HepG2 (cell line): ENCODE results near the gene ATAD3C. TPM values are rescaled to one million over a fixed set of nuclear protein-coding genes. Genes with fewer than 3 reads are reported as not detected.
A peak's percentile ranks its signal among the peaks of the same experiment; 100 is the strongest.

ENCODE experiments used
- ATAC-seq: fragments of 200-7000 bp; cut with Tn5 transposase; 3 replicates; pipeline ENCODE4 v1.9.1; 2020; ENCODE audit warnings: mild to moderate bottlenecking, moderate library complexity
- BruUV-seq: library from RNA; stranded (reverse); fragments of 400-500 nt; replicated peaks from 2 replicates; lab custom pipeline; 2021; lab: Mats Ljungman, UMichigan
- CTCF ChIA-PET: fragments of 300-600 bp; formaldehyde crosslinking; extraction: SDS; loops from one replicate; lab custom pipeline; 2021; ENCODE audit warnings: low total read pairs, inconsistent platforms, low intra/inter-chr PET ratio; lab: Yijun Ruan, JAX
- POLR2A ChIA-PET: fragments of 350-600 bp; sonication (Branson Sonifier 250); formaldehyde crosslinking; loops from one replicate; lab custom pipeline; 2020; ENCODE audit warnings: antibody characterized with exemption, inconsistent platforms; lab: Yijun Ruan, JAX
- DNase-seq: peaks from one replicate; pipeline ENCODE4 v3.0.0-alpha.2; 2015; ENCODE audit warnings: low spot score
- FAIRE-seq: peaks from 3 replicates; lab custom pipeline; 2011; peaks lifted over from hg19 to GRCh38; lab: Jason Lieb, UNC
- H2AFZ ChIP-seq: one replicate; pipeline ENCODE4 v1.6.1; 2011; ENCODE audit warnings: low read length, inconsistent platforms
- H3K27ac ChIP-seq: fragments of 300-600 bp; 3 replicates; pipeline ENCODE4 v1.8.0; 2011; ENCODE audit warnings: mixed run types, mild to moderate bottlenecking, mixed read lengths, low read length, inconsistent platforms; ENCODE audit not compliant: insufficient read depth; ENCODE audit errors: extremely low read length
- H3K27me3 ChIP-seq, 2 experiments: fragments of 200-600 bp in 1 of 2; 2 replicates in 1 of 2; 3 replicates in 1 of 2; pipeline versions ENCODE4 v1.6.0 to v1.8.0; 2011; ENCODE audit warnings: low read length in 2 of 2, mild to moderate bottlenecking in 2 of 2, moderate library complexity in 2 of 2, inconsistent platforms in 1 of 2; ENCODE audit not compliant: insufficient read depth in 2 of 2, control insufficient read depth in 1 of 2
- H3K36me3 ChIP-seq, 2 experiments: fragments of 200-600 bp in 1 of 2; replicated peaks in 1 of 2; 2 replicates in 1 of 2; 3 replicates in 1 of 2; pipeline versions ENCODE4 v1.5.1 to v1.8.0; 2011; ENCODE audit warnings: low read length in 2 of 2, inconsistent platforms in 1 of 2; ENCODE audit not compliant: insufficient read depth in 2 of 2, control insufficient read depth in 1 of 2
- H3K4me1 ChIP-seq: 2 replicates; pipeline ENCODE4 v1.5.1; 2012; ENCODE audit warnings: low read length, inconsistent platforms; ENCODE audit not compliant: insufficient read depth
- H3K4me2 ChIP-seq: 2 replicates; pipeline ENCODE4 v1.6.0; 2011; ENCODE audit warnings: low read depth, low read length, inconsistent platforms
- H3K4me3 ChIP-seq, 3 experiments: fragments of 200-600 bp in 1 of 3; sonication (generic), shearing (Covaris generic) in 1 of 3; replicated peaks in 1 of 3; 2 replicates each; pipeline ENCODE4 v1.5.1; 2011 to 2016; ENCODE audit warnings: low read length in 3 of 3, inconsistent platforms in 2 of 3, low read depth in 2 of 3, mild to moderate bottlenecking in 2 of 3, control low read depth in 1 of 3, mixed read lengths in 1 of 3; ENCODE audit not compliant: insufficient read depth in 1 of 3
- H3K79me2 ChIP-seq: one replicate; pipeline ENCODE4 v1.6.1; 2011; ENCODE audit warnings: low read length, inconsistent platforms; ENCODE audit not compliant: insufficient read depth
- H3K9ac ChIP-seq: 2 replicates; pipeline ENCODE4 v1.6.0; 2011; ENCODE audit warnings: mild to moderate bottlenecking, low read depth, low read length, inconsistent platforms; ENCODE audit not compliant: insufficient read depth
- H3K9me3 ChIP-seq: 2 replicates; pipeline ENCODE4 v1.5.1; 2012; ENCODE audit warnings: mild to moderate bottlenecking, low read length
- H4K20me1 ChIP-seq: 2 replicates; pipeline ENCODE4 v1.6.0; 2011; ENCODE audit warnings: inconsistent platforms, mild to moderate bottlenecking, low read length, moderate library complexity; ENCODE audit not compliant: insufficient read depth
- HES4 ChIP-seq: sonication (generic); formaldehyde crosslinking; IDR thresholded peaks from 2 replicates; pipeline ENCODE4 v1.9.0; 2021; ENCODE audit warnings: mild to moderate bottlenecking, missing genetic modification reagents, borderline replicate concordance
- IKZF5 ChIP-seq: IDR thresholded peaks from 2 replicates; pipeline ENCODE4 v1.6.1; 2018; ENCODE audit warnings: missing genetic modification reagents, mild to moderate bottlenecking, missing compliant biosample characterization
- MIER3 ChIP-seq: IDR thresholded peaks from 2 replicates; pipeline ENCODE4 v1.6.1; 2016; ENCODE audit warnings: missing compliant biosample characterization, borderline replicate concordance
- MYC ChIP-seq: sonication (generic); formaldehyde crosslinking; IDR thresholded peaks from 2 replicates; pipeline ENCODE4 v1.9.0; 2021; ENCODE audit warnings: missing genetic modification reagents, borderline replicate concordance
- NCOA2 ChIP-seq: sonication (generic); formaldehyde crosslinking; IDR thresholded peaks from 2 replicates; pipeline ENCODE4 v1.8.0; 2022; ENCODE audit warnings: inconsistent platforms
- NR0B2 ChIP-seq: sonication (generic); formaldehyde crosslinking; IDR thresholded peaks from 2 replicates; pipeline ENCODE4 v1.4.0; 2020; ENCODE audit warnings: mild to moderate bottlenecking, missing genetic modification reagents
- PHF20 ChIP-seq: sonication (generic); formaldehyde crosslinking; IDR thresholded peaks from 2 replicates; pipeline ENCODE4 v1.5.0; 2020; ENCODE audit warnings: mild to moderate bottlenecking, missing genetic modification reagents
- POGZ ChIP-seq: sonication (generic); formaldehyde crosslinking; IDR thresholded peaks from 2 replicates; pipeline ENCODE4 v1.4.0; 2020; ENCODE audit warnings: mild to moderate bottlenecking, missing genetic modification reagents
- ZNF224 ChIP-seq: sonication (generic); formaldehyde crosslinking; IDR thresholded peaks from 2 replicates; pipeline ENCODE4 v1.5.0; 2020; ENCODE audit warnings: mild to moderate bottlenecking, missing genetic modification reagents
- ZNF337 ChIP-seq: sonication (generic); formaldehyde crosslinking; IDR thresholded peaks from 2 replicates; pipeline ENCODE4 v1.5.1; 2020; ENCODE audit warnings: missing genetic modification reagents, low read depth, mild to moderate bottlenecking, borderline replicate concordance
- ZNF460 ChIP-seq: sonication (generic); formaldehyde crosslinking; IDR thresholded peaks from 2 replicates; pipeline ENCODE4 v1.5.1; 2020; ENCODE audit warnings: missing genetic modification reagents, mild to moderate bottlenecking, borderline replicate concordance
- WGBS: methylation state at CpG from one replicate; pipeline ENCODE4 v1.1.6; 2017; ENCODE audit warnings: low lambda C conversion rate; 5-methylcytosine and 5-hydroxymethylcytosine counted together
- in situ Hi-C: cut with HindIII; loops from 2 replicates; pipeline ENCODE4 v1.10.0; 2017; ENCODE audit warnings: low pct_unique_long_range_greater_than_20kb; ENCODE audit not compliant: extremely low pct_ligation_motif_present
- intact Hi-C: fragments of 100-400 bp; cut with micrococcal nuclease; formaldehyde crosslinking; loops from one replicate; pipeline ENCODE4 v1.10.0; 2022; ENCODE audit not compliant: unreplicated experiment
- polyA plus RNA-seq, 8 experiments: library from polyadenylated mRNA; depleted of rRNA in 3 of 8; stranded (reverse) in 7 of 8; unstranded in 1 of 8; fragments of >200 nt; fragmentation: Illumina TruSeq in 4 of 8; extraction: Trizol in 4 of 8; gene quantifications; 2 replicates each; pipeline versions ENCODE4 v1.2.1 to v1.2.3, GENCODE V29; 2011 to 2016; ENCODE audit warnings: low read depth in 4 of 8, missing spikeins in 1 of 8, mixed read lengths in 1 of 8; ENCODE audit not compliant: insufficient read depth in 1 of 8
- total RNA-seq, 5 experiments: library from RNA; depleted of rRNA; stranded (reverse); fragments of >200 nt; fragmentation: Illumina TruSeq; extraction: Trizol; gene quantifications; 2 replicates each; pipeline ENCODE4 v1.2.3, GENCODE V29; 2016; ENCODE audit warnings: low read depth in 1 of 5
- TF ChIP-seq, protein P1 (sequence below): sonication (generic); formaldehyde crosslinking; IDR thresholded peaks from 2 replicates; pipeline ENCODE4 v1.4.0; 2020; ENCODE audit warnings: mild to moderate bottlenecking, low read depth, missing genetic modification reagents
- TF ChIP-seq, protein P2 (sequence below): sonication (generic); formaldehyde crosslinking; IDR thresholded peaks from 2 replicates; pipeline ENCODE4 v1.5.1; 2020; ENCODE audit warnings: mild to moderate bottlenecking, moderate library complexity, missing genetic modification reagents
- TF ChIP-seq, protein P3 (sequence below): IDR thresholded peaks from 2 replicates; pipeline ENCODE4 v1.4.0; 2020; ENCODE audit warnings: mild to moderate bottlenecking, missing genetic modification reagents

The ATAD3C gene
- total and polyA plus RNA-seq, 2 of the 13 experiments (the other 11 are each of a cell fraction or from before 2014, with no cell fraction given) = 2.4 to 3.2 TPM

DNA sequence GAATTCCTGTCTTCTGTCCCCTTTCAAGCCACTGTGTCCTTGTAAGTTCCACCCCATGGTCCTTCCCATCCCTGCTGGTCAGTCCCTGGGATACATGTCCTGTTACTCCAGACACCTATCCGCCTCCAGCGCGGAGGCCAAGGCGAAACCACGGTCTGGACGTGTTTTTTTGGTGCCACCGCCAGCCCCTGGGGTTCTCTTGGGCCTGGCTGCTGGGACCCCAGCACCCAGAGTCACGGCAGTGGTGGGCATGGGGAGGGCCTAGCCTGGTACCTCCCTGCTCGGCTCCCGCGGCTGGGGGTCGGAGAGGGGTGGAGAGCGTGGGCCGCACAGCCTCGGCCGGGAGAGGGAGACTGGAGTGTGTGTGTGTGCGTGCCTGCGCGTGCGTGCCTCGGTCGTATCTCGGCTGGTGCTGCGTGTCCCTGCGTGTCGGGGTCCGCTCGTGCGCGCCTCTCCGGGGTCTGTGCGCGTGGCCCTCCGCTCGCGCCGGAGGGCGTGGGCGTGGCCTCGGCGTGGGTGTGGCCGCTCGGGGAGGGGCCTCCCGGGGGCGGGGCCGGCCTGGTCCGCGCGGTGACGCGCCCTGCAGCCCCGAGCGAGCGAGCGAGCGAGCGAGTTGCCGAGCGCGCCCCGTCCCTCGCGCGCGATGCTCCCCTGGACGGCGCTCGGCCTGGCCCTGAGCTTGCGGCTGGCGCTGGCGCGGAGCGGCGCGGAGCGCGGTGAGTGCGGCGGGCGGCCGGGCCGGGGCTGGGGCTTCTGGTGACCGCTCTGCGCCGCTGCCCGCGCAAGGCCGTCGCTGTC is 14.2 kb upstream of the ATAD3C start, which contains the start of gene VWA1:
Gene VWA1 (plus strand): TSS at position 585 of the 798 bp plus-strand sequence. CDS start 59 bp downstream, at position 644.
- no peaks in the 10 kb centered on the region for H3K27me3 ChIP-seq
- BruUV-seq = TSS peak; percentile 30
- peaks cover 53% of the 10 kb centered on the region for H3K4me1 ChIP-seq
- in situ Hi-C loops = loop anchor here (5.0 kb wide), 1 partner anchor 33 kb away; no protein-coding TSS in a partner anchor
- POLR2A ChIA-PET = interaction anchor here (2.7 to 11.0 kb wide), 6 partner anchors 9 to 243 kb away, joined by 8 to 355 read pairs (median 38); partner anchors contain the start of genes ANKRD65, CCNL2 and MRPL20
- peaks cover 0 to under 1% of the 10 kb centered on the region in 2 experiments; a peak in 1 of 5 replicates for H3K36me3 ChIP-seq
- FAIRE-seq (no peak), ATAC-seq (no peak), DNase-seq (no peak)
- peak within 1 kb of the TSS; percentile 72 to 88 (median 84) for H3K4me3 ChIP-seq
- H3K27ac ChIP-seq = peak within 1 kb of the TSS; percentile 94
- CTCF ChIA-PET = no interaction called here
- intact Hi-C loops = no loop called here
- H3K4me2 ChIP-seq = peak within 1 kb of the TSS; percentile 94
- no peaks in the 10 kb centered on the region for H4K20me1 ChIP-seq
- H2AFZ ChIP-seq = no peak within 1 kb of the TSS
- WGBS = under 1% methylated on average over 22 of the region's 89 CpGs
- H3K9me3 ChIP-seq = no peaks in the 10 kb centered on the region
- peaks cover 31% of the 10 kb centered on the region for H3K79me2 ChIP-seq
- peak within 1 kb of the TSS; percentile 85 for H3K9ac ChIP-seq
- 0 out of 2 replicates have a peak, but pooled peaks have one; percentile 15 for TF ChIP-seq IKZF5 (CRISPR knock-in tag)
- TF ChIP-seq MIER3 (CRISPR knock-in tag) = no peak
- TF ChIP-seq PHF20 = 0 out of 2 replicates have a peak, but pooled peaks have one; percentile 39
- TF ChIP-seq MYC (CRISPR knock-in tag) = peak; percentile 89; the same call in 1 of the 2 replicates
- TF ChIP-seq HES4 (CRISPR knock-in tag) = peak; percentile 42
- TF ChIP-seq POGZ = no peak
- TF ChIP-seq ZNF460 (CRISPR knock-in tag) = no peak
- no peak for TF ChIP-seq NCOA2
- TF ChIP-seq ZNF224 (CRISPR knock-in tag) = no peak
- TF ChIP-seq, protein P1, sequence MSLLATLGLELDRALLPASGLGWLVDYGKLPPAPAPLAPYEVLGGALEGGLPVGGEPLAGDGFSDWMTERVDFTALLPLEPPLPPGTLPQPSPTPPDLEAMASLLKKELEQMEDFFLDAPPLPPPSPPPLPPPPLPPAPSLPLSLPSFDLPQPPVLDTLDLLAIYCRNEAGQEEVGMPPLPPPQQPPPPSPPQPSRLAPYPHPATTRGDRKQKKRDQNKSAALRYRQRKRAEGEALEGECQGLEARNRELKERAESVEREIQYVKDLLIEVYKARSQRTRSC (CRISPR knock-in tag) = 0 out of 2 replicates have a peak, but pooled peaks have one; percentile 42
- TF ChIP-seq, protein P2, sequence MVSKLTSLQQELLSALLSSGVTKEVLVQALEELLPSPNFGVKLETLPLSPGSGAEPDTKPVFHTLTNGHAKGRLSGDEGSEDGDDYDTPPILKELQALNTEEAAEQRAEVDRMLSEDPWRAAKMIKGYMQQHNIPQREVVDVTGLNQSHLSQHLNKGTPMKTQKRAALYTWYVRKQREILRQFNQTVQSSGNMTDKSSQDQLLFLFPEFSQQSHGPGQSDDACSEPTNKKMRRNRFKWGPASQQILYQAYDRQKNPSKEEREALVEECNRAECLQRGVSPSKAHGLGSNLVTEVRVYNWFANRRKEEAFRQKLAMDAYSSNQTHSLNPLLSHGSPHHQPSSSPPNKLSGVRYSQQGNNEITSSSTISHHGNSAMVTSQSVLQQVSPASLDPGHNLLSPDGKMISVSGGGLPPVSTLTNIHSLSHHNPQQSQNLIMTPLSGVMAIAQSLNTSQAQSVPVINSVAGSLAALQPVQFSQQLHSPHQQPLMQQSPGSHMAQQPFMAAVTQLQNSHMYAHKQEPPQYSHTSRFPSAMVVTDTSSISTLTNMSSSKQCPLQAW = peak; percentile 68; the same call in 1 of the 2 replicates
- no peak; the same call in 1 of the 2 replicates for TF ChIP-seq NR0B2
- TF ChIP-seq ZNF337 (CRISPR knock-in tag) = no peak
- TF ChIP-seq, protein P3, sequence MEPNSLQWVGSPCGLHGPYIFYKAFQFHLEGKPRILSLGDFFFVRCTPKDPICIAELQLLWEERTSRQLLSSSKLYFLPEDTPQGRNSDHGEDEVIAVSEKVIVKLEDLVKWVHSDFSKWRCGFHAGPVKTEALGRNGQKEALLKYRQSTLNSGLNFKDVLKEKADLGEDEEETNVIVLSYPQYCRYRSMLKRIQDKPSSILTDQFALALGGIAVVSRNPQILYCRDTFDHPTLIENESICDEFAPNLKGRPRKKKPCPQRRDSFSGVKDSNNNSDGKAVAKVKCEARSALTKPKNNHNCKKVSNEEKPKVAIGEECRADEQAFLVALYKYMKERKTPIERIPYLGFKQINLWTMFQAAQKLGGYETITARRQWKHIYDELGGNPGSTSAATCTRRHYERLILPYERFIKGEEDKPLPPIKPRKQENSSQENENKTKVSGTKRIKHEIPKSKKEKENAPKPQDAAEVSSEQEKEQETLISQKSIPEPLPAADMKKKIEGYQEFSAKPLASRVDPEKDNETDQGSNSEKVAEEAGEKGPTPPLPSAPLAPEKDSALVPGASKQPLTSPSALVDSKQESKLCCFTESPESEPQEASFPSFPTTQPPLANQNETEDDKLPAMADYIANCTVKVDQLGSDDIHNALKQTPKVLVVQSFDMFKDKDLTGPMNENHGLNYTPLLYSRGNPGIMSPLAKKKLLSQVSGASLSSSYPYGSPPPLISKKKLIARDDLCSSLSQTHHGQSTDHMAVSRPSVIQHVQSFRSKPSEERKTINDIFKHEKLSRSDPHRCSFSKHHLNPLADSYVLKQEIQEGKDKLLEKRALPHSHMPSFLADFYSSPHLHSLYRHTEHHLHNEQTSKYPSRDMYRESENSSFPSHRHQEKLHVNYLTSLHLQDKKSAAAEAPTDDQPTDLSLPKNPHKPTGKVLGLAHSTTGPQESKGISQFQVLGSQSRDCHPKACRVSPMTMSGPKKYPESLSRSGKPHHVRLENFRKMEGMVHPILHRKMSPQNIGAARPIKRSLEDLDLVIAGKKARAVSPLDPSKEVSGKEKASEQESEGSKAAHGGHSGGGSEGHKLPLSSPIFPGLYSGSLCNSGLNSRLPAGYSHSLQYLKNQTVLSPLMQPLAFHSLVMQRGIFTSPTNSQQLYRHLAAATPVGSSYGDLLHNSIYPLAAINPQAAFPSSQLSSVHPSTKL (CRISPR knock-in tag) = no peak
